Prostate gland (tissue), 2 donors: ENCODE data around the gene BDH1.

Experiments
- CTCF ChIP-seq, 4 experiments: fragments of 200-600 bp in 2 of 4; fragments of 450-650 bp in 2 of 4; sonication (generic) in 2 of 4; IDR thresholded peaks; 1 replicate in 3 of 4; 2 replicates in 1 of 4; pipeline ENCODE4 v1.5.1; 2016 to 2019; ENCODE audit warnings: antibody characterized with exemption in 4 of 4, mild to moderate bottlenecking in 2 of 4, moderate library complexity in 2 of 4
- POLR2A ChIP-seq: fragments of 450-650 bp; IDR thresholded peaks from one replicate; pipeline ENCODE4 v1.6.1; 2016; ENCODE audit warnings: antibody characterized with exemption, mild to moderate bottlenecking
- POLR2AphosphoS5 ChIP-seq: sonication (generic); formaldehyde crosslinking; IDR thresholded peaks from one replicate; pipeline ENCODE4 v1.6.1; 2017; ENCODE audit warnings: antibody characterized with exemption

- TF ChIP-seq POLR2AphosphoS5, result no peak
- TF ChIP-seq CTCF (IDR thresholded peaks at IDR 0.05), result no peak
- TF ChIP-seq POLR2A, result no peak
Measured at GRCh38 chr3:197484204-197484901, 71.4 kb downstream of the BDH1 start.
